HFF-Myc (cell line): ENCODE data around the gene BEND7.

ENCODE experiments used
- DNase-seq: peaks from one replicate; pipeline ENCODE4 v3.0.0-alpha.2; 2011; ENCODE audit warnings: low read depth; ENCODE audit errors: extremely low read depth
- H3K4me3 ChIP-seq: replicated peaks from 2 replicates; pipeline ENCODE4 v1.5.1; 2011; ENCODE audit warnings: low read depth, mild to moderate bottlenecking, control low read depth, low read length
- CTCF ChIP-seq: IDR thresholded peaks from 2 replicates; pipeline ENCODE4 v1.5.1; 2012; ENCODE audit warnings: mild to moderate bottlenecking, low read depth, low read length, control low read depth; ENCODE audit errors: missing control alignments

Gene BEND7

GRCh38 chr10:13402021-13402420 is 126.8 kb downstream of the BEND7 start:
- DNase-seq = no peak
- TF ChIP-seq CTCF = no peak
- H3K4me3 ChIP-seq = no peak overlapping the region

- DNase-seq = no peak
- no peak for TF ChIP-seq CTCF
- H3K4me3 ChIP-seq = no peak overlapping the region
These were observed 127.7 kb downstream of the BEND7 start for GRCh38 chr10:13401142-13401541.

GRCh38 chr10:13400196-13400965 is 128.4 kb downstream of the BEND7 start:
- no peak for TF ChIP-seq CTCF
- DNase-seq = no peak

GRCh38 chr10:13399752-13400151 is 129.1 kb downstream of the BEND7 start:
- TF ChIP-seq CTCF = no peak
- no peak overlapping the region for H3K4me3 ChIP-seq
- DNase-seq = no peak

More at GRCh38 chr10:13400196-13400965, 128.4 kb downstream of the BEND7 start:
- no peak overlapping the region for H3K4me3 ChIP-seq

GRCh38 chr10:13399236-13399635 is 129.6 kb downstream of the BEND7 start:
- no peak for TF ChIP-seq CTCF
- no peak for DNase-seq

GRCh38 chr10:13397052-13397451 is 131.8 kb downstream of the BEND7 start:
- no peak overlapping the region for H3K4me3 ChIP-seq
- no peak for TF ChIP-seq CTCF
- DNase-seq = no peak

More at GRCh38 chr10:13399236-13399635, 129.6 kb downstream of the BEND7 start:
- H3K4me3 ChIP-seq = no peak overlapping the region
